Fibroblast of lung (primary cell): ENCODE results near the gene IGFL1.
"Not testable (repeated sequence)": the region's sequence is repeated elsewhere in the genome, so short reads cannot be mapped to it uniquely, and the experiment has no call there.

ENCODE experiments used
- CTCF ChIP-seq, 2 donors: IDR thresholded peaks in 1 of 2; conservative IDR thresholded peaks in 1 of 2; 1 replicate in 1 of 2; 2 replicates in 1 of 2; pipeline ENCODE4 v1.5.1; 2011 to 2012; ENCODE audit warnings: low read length in 2 of 2, control low read depth in 1 of 2, inconsistent platforms in 1 of 2, low read depth in 1 of 2, mild to moderate bottlenecking in 1 of 2
- EZH2 ChIP-seq: IDR thresholded peaks from 2 replicates; pipeline ENCODE4 v1.5.1; 2012; ENCODE audit warnings: low read length, control low read depth, mild to moderate bottlenecking; ENCODE audit errors: missing control alignments

- not testable (repeated sequence) for TF ChIP-seq CTCF (conservative IDR thresholded peaks at IDR 0.05 in 1 of 2, IDR thresholded peaks at IDR 0.05 in 1 of 2; ENCODE audit: low read depth in 1 of 2, low read length in 2 of 2); EZH2
Observed at GRCh38 chr19:46264801-46265200, 35.3 kb downstream of the IGFL1 start.
